GM18861 (cell line): ENCODE measurements around the gene CEP192.

Source experiments
- ATAC-seq: cut with Tn5 transposase; IDR thresholded peaks from one replicate; pipeline ENCODE4 v1.9.1; 2021; ENCODE audit not compliant: unreplicated experiment

The CEP192 gene

GRCh38 chr18:13138420-13139139 lies 147.4 kb downstream of the CEP192 start:
- ATAC-seq = no peak

DNA sequence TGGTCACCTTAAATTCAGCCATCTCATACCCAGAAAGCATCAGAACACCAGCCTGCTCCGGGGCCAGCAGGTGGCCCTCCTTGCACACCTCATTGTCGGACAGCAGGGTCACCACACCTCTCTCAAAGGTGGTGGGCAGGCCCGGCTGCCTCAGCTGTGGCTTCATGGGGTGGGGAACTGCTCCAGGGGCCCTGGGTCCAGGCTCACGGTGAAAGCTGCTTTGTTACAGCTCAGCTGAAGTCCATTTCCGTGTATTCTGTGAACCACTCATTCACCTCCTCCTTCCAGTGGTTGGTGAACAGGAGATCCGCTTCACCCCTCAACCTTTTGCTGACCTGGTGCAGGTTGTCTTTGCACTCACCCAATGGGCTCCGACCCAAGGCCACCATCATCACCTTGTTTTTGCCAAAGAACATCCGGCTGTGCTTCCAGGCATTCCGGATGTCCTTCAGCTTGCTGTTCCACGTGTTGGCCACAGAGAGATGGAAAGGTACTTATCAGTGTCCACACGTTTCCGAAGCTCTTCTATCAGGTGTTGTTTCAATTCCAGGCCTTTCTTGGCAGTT lies 148.8 kb downstream of the CEP192 start:
- no peak for ATAC-seq

- no peak for ATAC-seq
Measured at GRCh38 chr18:13141209-13141608, 150.0 kb downstream of the CEP192 start.

DNA sequence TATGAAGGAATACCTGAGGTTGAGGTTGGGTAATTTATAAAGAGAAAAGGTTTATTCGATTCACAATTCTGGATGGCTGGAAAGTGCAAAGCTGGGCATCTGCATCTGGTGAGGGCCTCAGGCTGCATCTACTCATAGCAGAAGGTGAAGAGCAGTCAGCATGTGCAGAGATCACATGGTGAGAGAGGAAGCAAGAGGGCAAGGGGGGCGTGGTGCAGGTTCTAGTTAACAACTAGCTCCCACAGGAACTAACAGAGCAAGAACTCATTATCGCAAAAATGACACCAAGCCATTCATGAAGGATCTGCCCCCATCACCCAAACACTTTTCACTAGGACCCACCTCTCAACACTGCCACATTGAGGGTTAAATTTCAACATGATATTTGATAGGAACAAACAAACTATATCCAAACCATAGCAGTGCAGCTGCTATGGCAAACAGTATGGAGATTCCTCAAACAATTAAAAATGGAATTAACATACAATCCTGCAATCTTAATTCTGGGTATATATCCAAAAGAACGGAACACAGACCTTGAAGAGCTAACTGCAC lies 154.6 kb downstream of the CEP192 start:
- ATAC-seq = no peak

GRCh38 chr18:13147130-13147529 lies 156.0 kb downstream of the CEP192 start:
- ATAC-seq = no peak

DNA sequence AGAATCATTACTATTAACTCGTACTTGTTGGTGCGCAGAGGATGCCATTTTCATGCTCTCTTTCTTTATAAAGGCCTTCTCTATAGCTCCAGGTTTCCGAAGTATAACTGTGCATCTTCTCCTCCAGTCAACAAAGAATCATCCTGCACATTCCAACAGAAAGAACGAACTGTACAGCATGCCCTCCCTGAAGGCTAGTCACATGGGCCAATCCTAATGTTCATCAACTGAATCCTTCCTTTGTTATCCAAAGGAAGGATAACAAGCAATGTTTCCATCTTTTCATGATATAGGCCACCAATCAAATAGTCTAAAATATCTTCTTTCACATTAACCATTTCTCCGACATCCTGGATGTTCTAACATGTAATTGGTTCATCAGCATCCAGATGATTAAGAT lies 160.5 kb downstream of the CEP192 start:
- ATAC-seq = no peak

GRCh38 chr18:13158428-13158827 lies 167.3 kb downstream of the CEP192 start:
- ATAC-seq = no peak

GRCh38 chr18:13159579-13159978 lies 168.4 kb downstream of the CEP192 start:
- ATAC-seq = no peak

DNA sequence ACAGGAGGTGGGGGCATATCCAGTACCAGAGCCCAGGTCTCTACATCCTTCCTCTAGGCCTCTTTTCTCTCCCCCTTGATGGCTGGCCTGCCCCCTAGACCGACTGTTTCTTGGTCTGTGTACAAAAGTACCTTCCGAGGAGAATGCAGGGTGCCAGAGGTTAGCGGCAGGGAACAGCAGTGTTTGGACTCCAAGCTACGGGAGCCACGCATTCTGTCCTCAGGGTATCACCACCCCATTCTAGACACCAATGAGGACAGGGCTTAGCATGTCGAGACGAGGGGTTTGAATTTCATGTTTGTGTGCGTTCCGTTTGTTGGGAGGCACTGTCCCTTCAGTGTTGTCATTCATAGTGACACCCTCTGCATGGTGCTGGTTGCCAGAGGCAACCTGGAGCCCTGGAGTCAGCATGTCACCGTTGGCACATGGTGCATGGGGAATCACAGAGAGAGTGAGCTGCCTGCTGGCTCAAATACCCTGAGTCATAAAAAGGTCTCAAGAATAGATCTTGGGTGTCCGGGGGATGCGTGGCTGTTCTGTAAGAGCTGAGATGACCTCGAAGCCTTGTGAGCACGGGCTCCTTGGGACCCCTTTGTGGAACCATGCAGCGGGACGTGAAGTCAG lies 170.2 kb downstream of the CEP192 start:
- no peak for ATAC-seq

GRCh38 chr18:13163167-13163927 lies 172.2 kb downstream of the CEP192 start:
- no peak for ATAC-seq

DNA sequence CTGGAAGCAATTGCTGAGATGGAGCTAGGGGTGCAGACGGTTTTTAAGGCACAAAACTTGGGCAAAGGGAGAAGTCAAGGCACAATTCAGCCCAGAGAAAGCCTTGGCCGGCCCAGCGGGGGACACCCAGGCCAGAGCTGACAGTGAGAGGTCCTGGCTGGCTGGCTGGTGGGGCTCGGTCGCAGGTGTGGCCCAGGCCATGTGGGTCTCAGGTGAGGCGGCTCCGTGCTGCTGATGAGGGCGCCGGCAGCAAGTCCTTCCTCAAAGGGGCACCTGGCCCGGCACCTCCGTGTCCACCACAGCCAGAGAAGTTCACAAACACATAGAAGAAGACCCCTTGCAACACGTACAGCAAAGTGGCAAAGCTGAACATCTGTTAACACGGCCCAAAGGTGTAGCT lies 173.2 kb downstream of the CEP192 start:
- ATAC-seq = no peak

DNA sequence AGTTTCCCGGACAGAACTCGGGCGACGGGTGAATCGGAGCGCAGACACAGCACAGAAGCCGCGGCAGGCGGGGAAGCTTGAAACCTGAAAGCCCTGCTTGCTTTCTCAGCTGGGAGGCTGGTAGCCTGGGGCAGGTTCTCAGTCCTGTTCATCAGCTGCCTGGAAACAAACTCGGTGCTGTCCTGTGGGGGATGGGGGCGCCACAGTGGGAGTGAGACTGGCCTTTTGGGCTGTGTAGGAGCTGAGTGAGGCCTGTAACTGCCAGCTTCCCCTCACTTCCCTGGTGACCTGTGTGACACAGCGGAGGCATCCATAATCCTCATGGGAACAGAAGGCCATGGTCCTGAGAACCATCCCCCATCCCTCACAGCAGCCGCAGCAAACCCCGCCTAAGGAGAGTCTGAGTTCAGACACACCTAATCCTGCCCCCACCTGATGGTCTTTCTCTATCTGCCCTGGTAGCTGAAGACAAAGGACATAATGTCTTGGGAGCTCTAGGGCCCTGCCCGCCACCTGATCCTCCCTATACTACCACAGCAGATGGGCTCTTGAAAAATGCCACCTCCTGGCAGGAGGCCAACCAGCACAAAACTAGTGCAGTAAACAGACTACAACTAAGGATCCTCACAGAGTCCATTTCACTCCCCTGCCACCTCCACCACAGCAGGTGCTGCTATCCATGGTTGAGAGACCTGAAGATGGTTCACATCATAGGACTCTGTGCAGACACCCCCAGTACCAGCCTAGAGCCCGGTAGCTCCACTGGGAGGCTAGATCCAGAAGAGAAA lies 174.7 kb downstream of the CEP192 start:
- ATAC-seq = no peak

DNA sequence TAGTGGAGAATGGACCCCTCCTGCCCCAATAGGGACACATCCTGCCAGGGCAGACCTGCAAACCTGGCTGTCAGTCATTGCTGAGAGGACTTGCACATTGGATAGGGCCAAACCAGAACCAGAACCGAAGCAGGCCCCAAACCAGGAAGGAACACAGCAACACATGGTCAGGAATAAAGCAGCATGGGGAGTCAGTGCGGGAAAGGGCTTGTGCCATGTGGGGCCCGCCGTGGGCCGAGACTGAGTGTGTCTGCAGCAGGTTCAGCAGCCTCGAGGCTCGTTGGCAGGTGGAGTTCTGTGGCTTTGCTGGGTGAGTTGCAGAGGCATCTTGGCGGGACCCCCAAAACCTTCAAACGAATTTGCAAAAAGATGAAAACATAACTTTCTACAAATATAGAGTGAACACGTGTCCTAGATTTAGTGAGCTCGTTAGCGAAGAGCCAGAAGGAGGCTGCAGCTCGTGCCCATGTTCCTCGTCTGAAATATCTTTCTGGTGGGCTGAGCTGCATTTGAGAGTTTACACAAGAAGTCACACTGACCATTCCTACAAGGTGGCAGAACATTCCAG lies 182.5 kb downstream of the CEP192 start:
- ATAC-seq = no peak
